Osteoblast (primary cell): ENCODE results near the gene ATP8A1. TPM values are rescaled to one million over a fixed set of nuclear protein-coding genes. Genes with fewer than 3 reads are reported as not detected.

ENCODE experiments used
- DNase-seq: peaks from one replicate; pipeline ENCODE4 v3.0.0; 2011; ENCODE audit warnings: low spot score, mixed read lengths; ENCODE audit not compliant: insufficient read length; ENCODE audit errors: missing footprints
- H2AFZ ChIP-seq: 2 replicates; pipeline ENCODE4 v1.6.0; 2011; ENCODE audit warnings: mild to moderate bottlenecking, low read length
- H3K27ac ChIP-seq: 2 replicates; pipeline ENCODE4 v1.5.1; 2011; ENCODE audit warnings: mild to moderate bottlenecking, low read depth, low read length, moderate library complexity
- H3K27me3 ChIP-seq: 2 replicates; pipeline ENCODE4 v1.6.0; 2012; ENCODE audit warnings: mild to moderate bottlenecking, control low read depth, inconsistent platforms, low read length, moderate library complexity; ENCODE audit not compliant: insufficient read depth
- H3K36me3 ChIP-seq: 2 replicates; pipeline ENCODE4 v1.5.1; 2011; ENCODE audit warnings: mild to moderate bottlenecking, low read length, control low read depth, moderate library complexity; ENCODE audit not compliant: insufficient read depth
- H3K4me1 ChIP-seq: 2 replicates; pipeline ENCODE4 v1.5.1; 2011; ENCODE audit warnings: mild to moderate bottlenecking, low read length, control low read depth, moderate library complexity; ENCODE audit not compliant: insufficient read depth
- H3K4me2 ChIP-seq: 2 replicates; pipeline ENCODE4 v1.6.0; 2011; ENCODE audit warnings: mild to moderate bottlenecking, low read length; ENCODE audit not compliant: insufficient read depth
- H3K4me3 ChIP-seq: fragments of 200-600 bp; sonication (generic); 3 replicates; pipeline ENCODE4 v1.5.1; 2012; ENCODE audit warnings: mild to moderate bottlenecking, low read length, inconsistent platforms; ENCODE audit not compliant: insufficient read depth
- H3K79me2 ChIP-seq: 2 replicates; pipeline ENCODE4 v1.6.0; 2012; ENCODE audit warnings: mild to moderate bottlenecking, low read length, control low read depth, inconsistent platforms; ENCODE audit not compliant: insufficient read depth
- H3K9me3 ChIP-seq: 2 replicates; pipeline ENCODE4 v1.5.1; 2011; ENCODE audit warnings: low read depth, low read length, control low read depth
- H4K20me1 ChIP-seq: 2 replicates; pipeline ENCODE4 v1.6.0; 2012; ENCODE audit warnings: mild to moderate bottlenecking, low read length, control low read depth; ENCODE audit not compliant: insufficient read depth
- CTCF ChIP-seq: IDR thresholded peaks from 2 replicates; pipeline ENCODE4 v1.5.1; 2011; ENCODE audit warnings: mild to moderate bottlenecking, low read depth, low read length, moderate library complexity; ENCODE audit errors: extremely low read depth
- total RNA-seq: library from RNA; depleted of rRNA; stranded (reverse); fragments of >200 nt; gene quantifications from 2 replicates; pipeline ENCODE4 v1.2.3, GENCODE V29; 2012

The ATP8A1 gene
- total RNA-seq, 1 donor: 2.5 TPM

- no peaks in the 10 kb centered on the region for H3K9me3 ChIP-seq
- H3K36me3 ChIP-seq: no peaks in the 10 kb centered on the region
- H3K4me3 ChIP-seq: no peak overlapping the region
- no peaks in the 10 kb centered on the region for H3K4me1 ChIP-seq
- no peaks in the 10 kb centered on the region for H3K27me3 ChIP-seq
- no peak overlapping the region for H3K27ac ChIP-seq
- TF ChIP-seq CTCF: no peak
- no peak for DNase-seq
- no peak overlapping the region for H2AFZ ChIP-seq
- no peak overlapping the region for H3K4me2 ChIP-seq
- no peaks in the 10 kb centered on the region for H4K20me1 ChIP-seq
- no peaks in the 10 kb centered on the region for H3K79me2 ChIP-seq
Measured at GRCh38 chr4:42615131-42615763, 41.7 kb downstream of the ATP8A1 start.

- Histone ChIP-seq H2AFZ (no peak overlapping the region), H3K9me3 (no peaks in the 10 kb centered on the region), H4K20me1 (no peaks in the 10 kb centered on the region), H3K4me2 (no peak overlapping the region), H3K27ac (no peak overlapping the region), H3K4me3 (no peak overlapping the region), H3K4me1 (no peaks in the 10 kb centered on the region), H3K36me3 (no peaks in the 10 kb centered on the region), H3K79me2 (no peaks in the 10 kb centered on the region), H3K27me3 (no peaks in the 10 kb centered on the region)
- TF ChIP-seq CTCF: no peak
- DNase-seq: no peak
Measured at GRCh38 chr4:42612898-42613297, 44.0 kb downstream of the ATP8A1 start.

- no peak overlapping the region for H3K4me2 ChIP-seq
- H3K27ac ChIP-seq: no peak overlapping the region
- H2AFZ ChIP-seq: no peak overlapping the region
- no peaks in the 10 kb centered on the region for H3K36me3 ChIP-seq
- no peak for DNase-seq
- no peaks in the 10 kb centered on the region for H4K20me1 ChIP-seq
- no peaks in the 10 kb centered on the region for H3K4me1 ChIP-seq
- no peaks in the 10 kb centered on the region for H3K27me3 ChIP-seq
- no peaks in the 10 kb centered on the region for H3K9me3 ChIP-seq
- TF ChIP-seq CTCF: no peak
- no peak overlapping the region for H3K4me3 ChIP-seq
- H3K79me2 ChIP-seq: no peaks in the 10 kb centered on the region
Measured at GRCh38 chr4:42610941-42611340, 46.0 kb downstream of the ATP8A1 start.

- no peak overlapping the region for H2AFZ ChIP-seq
- no peaks in the 10 kb centered on the region for H3K4me1 ChIP-seq
- H3K4me3 ChIP-seq: no peak overlapping the region
- TF ChIP-seq CTCF: no peak
- H4K20me1 ChIP-seq: no peaks in the 10 kb centered on the region
- H3K27ac ChIP-seq: no peak overlapping the region
- no peaks in the 10 kb centered on the region for H3K79me2 ChIP-seq
- H3K36me3 ChIP-seq: no peaks in the 10 kb centered on the region
- no peaks in the 10 kb centered on the region for H3K27me3 ChIP-seq
- H3K4me2 ChIP-seq: no peak overlapping the region
- DNase-seq: no peak
- H3K9me3 ChIP-seq: no peaks in the 10 kb centered on the region
Measured at GRCh38 chr4:42609051-42609450, 47.9 kb downstream of the ATP8A1 start.
